Activated CD4-positive, alpha-beta memory T cell treated with anti-CD3 and anti-CD28 coated beads for 36 hours (primary cell): ENCODE data around the gene SULT1A1. TPM values are rescaled to one million over a fixed set of nuclear protein-coding genes. Genes with fewer than 3 reads are reported as not detected.
"Not testable (repeated sequence)": the region's sequence is repeated elsewhere in the genome, so short reads cannot be mapped to it uniquely, and the experiment has no call there.

Experiments used
- CTCF ChIA-PET: fragments of 350-600 bp; sonication (Branson Sonifier 250); formaldehyde crosslinking; loops from one replicate; lab custom pipeline; 2021; ENCODE audit warnings: antibody characterized with exemption, inconsistent platforms; lab: Charles Lee
- POLR2A ChIA-PET: fragments of 350-600 bp; sonication (Branson Sonifier 250); formaldehyde crosslinking; loops from one replicate; lab custom pipeline; 2021; ENCODE audit warnings: antibody characterized with exemption; lab: Charles Lee
- DNase-seq: peaks from one replicate; pipeline ENCODE4 v3.0.0-alpha.2; 2020
- H3K27ac Mint-ChIP-seq: one replicate; pipeline ENCODE4 v1.8.0; 2021; ENCODE audit warnings: mixed read lengths
- H3K27me3 Mint-ChIP-seq: one replicate; pipeline ENCODE4 v1.8.0; 2021; ENCODE audit warnings: mixed read lengths
- H3K36me3 Mint-ChIP-seq: one replicate; pipeline ENCODE4 v1.8.0; 2021; ENCODE audit warnings: mixed read lengths
- H3K4me1 Mint-ChIP-seq: one replicate; pipeline ENCODE4 v1.8.0; 2021; ENCODE audit warnings: low read depth, mixed read lengths
- H3K4me3 Mint-ChIP-seq: one replicate; pipeline ENCODE4 v1.8.0; 2021; ENCODE audit warnings: mild to moderate bottlenecking, mixed read lengths
- H3K9me3 Mint-ChIP-seq: one replicate; pipeline ENCODE4 v1.8.0; 2021; ENCODE audit warnings: mixed read lengths
- intact Hi-C: fragments of 100-400 bp; cut with micrococcal nuclease; formaldehyde crosslinking; loops from one replicate; pipeline ENCODE4 v1.15.1; 2023
- total RNA-seq, 2 experiments: library from RNA; stranded (reverse); gene quantifications; one replicate each; pipeline ENCODE4 v1.2.3, GENCODE V29; 2021

SULT1A1 gene
- total RNA-seq, 2 experiments from 2014 or later = 8.7 to 9.0 TPM

GRCh38 chr16:28574925-28575324 lies 34.9 kb downstream of the SULT1A1 start:
- no peak overlapping the region for H3K27ac Mint-ChIP-seq
- peaks cover 7% of the 10 kb centered on the region for H3K4me1 Mint-ChIP-seq
- no peaks in the 10 kb centered on the region for H3K9me3 Mint-ChIP-seq
- DNase-seq = no peak
- H3K4me3 Mint-ChIP-seq = no peak overlapping the region
- intact Hi-C loops = no loop called here
- POLR2A ChIA-PET = no interaction called here
- CTCF ChIA-PET = no interaction called here
- H3K36me3 Mint-ChIP-seq = peaks cover 1% of the 10 kb centered on the region
- H3K27me3 Mint-ChIP-seq = no peaks in the 10 kb centered on the region

- H3K9me3 Mint-ChIP-seq = no peaks in the 10 kb centered on the region
- ChIA-PET CTCF (interaction anchor here (1.2 kb wide), 1 partner anchor 24 kb away, joined by 3 read pairs; no protein-coding TSS in a partner anchor), POLR2A (no interaction called here)
- intact Hi-C loops = no loop called here
- H3K36me3 Mint-ChIP-seq = peaks cover 1% of the 10 kb centered on the region
- H3K4me3 Mint-ChIP-seq = no peak overlapping the region
- peaks cover 7% of the 10 kb centered on the region for H3K4me1 Mint-ChIP-seq
- H3K27me3 Mint-ChIP-seq = no peaks in the 10 kb centered on the region
- no peak overlapping the region for H3K27ac Mint-ChIP-seq
- no peak for DNase-seq
These were observed 35.8 kb downstream of the SULT1A1 start for GRCh38 chr16:28573738-28574718.

- ChIA-PET CTCF (interaction anchor here (1.2 kb wide), 1 partner anchor 25 kb away, joined by 3 read pairs; no protein-coding TSS in a partner anchor), POLR2A (no interaction called here)
- no peak overlapping the region for H3K27ac Mint-ChIP-seq
- H3K27me3 Mint-ChIP-seq = no peaks in the 10 kb centered on the region
- H3K9me3 Mint-ChIP-seq = no peaks in the 10 kb centered on the region
- intact Hi-C loops = no loop called here
- DNase-seq = no peak
- H3K36me3 Mint-ChIP-seq = peaks cover 1% of the 10 kb centered on the region
- peaks cover 5% of the 10 kb centered on the region for H3K4me1 Mint-ChIP-seq
- no peak overlapping the region for H3K4me3 Mint-ChIP-seq
These were observed 36.9 kb downstream of the SULT1A1 start for GRCh38 chr16:28572696-28573510.

- no peak for DNase-seq
- ChIA-PET POLR2A (no interaction called here), CTCF (no interaction called here)
- Mint-ChIP-seq H3K4me3 (no peak overlapping the region), H3K4me1 (peaks cover 7% of the 10 kb centered on the region), H3K36me3 (peaks cover 14% of the 10 kb centered on the region), H3K27me3 (no peaks in the 10 kb centered on the region), H3K27ac (no peak overlapping the region), H3K9me3 (peaks cover 15% of the 10 kb centered on the region)
- intact Hi-C loops = no loop called here
These were observed 39.7 kb downstream of the SULT1A1 start for GRCh38 chr16:28569968-28570752.

- POLR2A ChIA-PET = no interaction called here
- peaks cover 17% of the 10 kb centered on the region for H3K36me3 Mint-ChIP-seq
- peaks cover 15% of the 10 kb centered on the region for H3K9me3 Mint-ChIP-seq
- no peak overlapping the region for H3K27ac Mint-ChIP-seq
- DNase-seq = no peak
- no peak overlapping the region for H3K4me3 Mint-ChIP-seq
- peaks cover 6% of the 10 kb centered on the region for H3K4me1 Mint-ChIP-seq
- intact Hi-C loops = no loop called here
- H3K27me3 Mint-ChIP-seq = no peaks in the 10 kb centered on the region
- CTCF ChIA-PET = no interaction called here
These were observed 40.8 kb downstream of the SULT1A1 start for GRCh38 chr16:28569021-28569420.

GRCh38 chr16:28567292-28567691 lies 42.6 kb downstream of the SULT1A1 start:
- no peaks in the 10 kb centered on the region for H3K27me3 Mint-ChIP-seq
- ChIA-PET CTCF (no interaction called here), POLR2A (no interaction called here)
- H3K36me3 Mint-ChIP-seq = peaks cover 17% of the 10 kb centered on the region
- no peak overlapping the region for H3K4me3 Mint-ChIP-seq
- H3K4me1 Mint-ChIP-seq = peaks cover 3% of the 10 kb centered on the region
- no peak for DNase-seq
- intact Hi-C loops = no loop called here
- peaks cover 15% of the 10 kb centered on the region for H3K9me3 Mint-ChIP-seq
- H3K27ac Mint-ChIP-seq = no peak overlapping the region

- Mint-ChIP-seq H3K36me3 (peaks cover 17% of the 10 kb centered on the region), H3K9me3 (peaks cover 15% of the 10 kb centered on the region)
- DNase-seq, H3K4me1 Mint-ChIP-seq, POLR2A ChIA-PET, H3K27me3 Mint-ChIP-seq, H3K4me3 Mint-ChIP-seq, H3K27ac Mint-ChIP-seq, intact Hi-C loops: not testable (repeated sequence)
- CTCF ChIA-PET = interaction anchor here (0.6 kb wide), 1 partner anchor 74 kb away, joined by 3 read pairs; the partner anchor contains the start of gene CLN3
These were observed 43.5 kb downstream of the SULT1A1 start for GRCh38 chr16:28566233-28566925.

GRCh38 chr16:28563218-28563617 lies 46.6 kb downstream of the SULT1A1 start:
- peaks cover 10% of the 10 kb centered on the region for H3K4me1 Mint-ChIP-seq
- DNase-seq = no peak
- H3K27me3 Mint-ChIP-seq = no peaks in the 10 kb centered on the region
- POLR2A ChIA-PET = no interaction called here
- intact Hi-C loops = no loop called here
- H3K36me3 Mint-ChIP-seq = peaks cover 22% of the 10 kb centered on the region
- CTCF ChIA-PET = no interaction called here
- H3K27ac Mint-ChIP-seq = no peak overlapping the region
- H3K4me3 Mint-ChIP-seq = no peak overlapping the region
- peaks cover 15% of the 10 kb centered on the region for H3K9me3 Mint-ChIP-seq

- CTCF ChIA-PET = no interaction called here
These were observed 47.6 kb downstream of the SULT1A1 start for GRCh38 chr16:28562199-28562598.

GRCh38 chr16:28561557-28562187 lies 48.2 kb downstream of the SULT1A1 start:
- Mint-ChIP-seq H3K36me3 (peaks cover 16% of the 10 kb centered on the region), H3K27me3 (no peaks in the 10 kb centered on the region), H3K4me3 (no peak overlapping the region), H3K4me1 (peaks cover 14% of the 10 kb centered on the region), H3K9me3 (peaks cover 7% of the 10 kb centered on the region), H3K27ac (no peak overlapping the region)
- ChIA-PET CTCF (no interaction called here), POLR2A (no interaction called here)
- intact Hi-C loops = no loop called here
- no peak for DNase-seq

More at GRCh38 chr16:28562199-28562598, 47.6 kb downstream of the SULT1A1 start:
- Mint-ChIP-seq H3K9me3 (peaks cover 9% of the 10 kb centered on the region), H3K27ac (no peak overlapping the region), H3K4me1 (peaks cover 9% of the 10 kb centered on the region), H3K4me3 (no peak overlapping the region), H3K27me3 (no peaks in the 10 kb centered on the region), H3K36me3 (peaks cover 17% of the 10 kb centered on the region)
- DNase-seq = no peak
- POLR2A ChIA-PET = no interaction called here
- intact Hi-C loops = no loop called here

GRCh38 chr16:28558456-28558855 lies 51.4 kb downstream of the SULT1A1 start:
- CTCF ChIA-PET = no interaction called here
- no peaks in the 10 kb centered on the region for H3K9me3 Mint-ChIP-seq

More at GRCh38 chr16:28558456-28558855, 51.4 kb downstream of the SULT1A1 start:
- intact Hi-C loops = loop anchor here (10.0 kb wide), 1 partner anchor 264 kb away; the partner anchor contains the start of gene SBK1
- Mint-ChIP-seq H3K4me1 (peaks cover 28% of the 10 kb centered on the region), H3K27me3 (no peaks in the 10 kb centered on the region), H3K27ac (no peak overlapping the region), H3K36me3 (peaks cover 7% of the 10 kb centered on the region), H3K4me3 (no peak overlapping the region)
- POLR2A ChIA-PET = no interaction called here
- no peak for DNase-seq
